GM18526 (cell line): ENCODE data around the gene ERMP1.

Experiments used
- POLR2A ChIP-seq: IDR thresholded peaks from 3 replicates; pipeline ENCODE4 v1.6.1; 2011; ENCODE audit not compliant: insufficient read length; ENCODE audit errors: extremely low read depth

The ERMP1 gene

GRCh38 chr9:5767968-5768932, 64.7 kb downstream of the ERMP1 start:
- no peak for TF ChIP-seq POLR2A

DNA sequence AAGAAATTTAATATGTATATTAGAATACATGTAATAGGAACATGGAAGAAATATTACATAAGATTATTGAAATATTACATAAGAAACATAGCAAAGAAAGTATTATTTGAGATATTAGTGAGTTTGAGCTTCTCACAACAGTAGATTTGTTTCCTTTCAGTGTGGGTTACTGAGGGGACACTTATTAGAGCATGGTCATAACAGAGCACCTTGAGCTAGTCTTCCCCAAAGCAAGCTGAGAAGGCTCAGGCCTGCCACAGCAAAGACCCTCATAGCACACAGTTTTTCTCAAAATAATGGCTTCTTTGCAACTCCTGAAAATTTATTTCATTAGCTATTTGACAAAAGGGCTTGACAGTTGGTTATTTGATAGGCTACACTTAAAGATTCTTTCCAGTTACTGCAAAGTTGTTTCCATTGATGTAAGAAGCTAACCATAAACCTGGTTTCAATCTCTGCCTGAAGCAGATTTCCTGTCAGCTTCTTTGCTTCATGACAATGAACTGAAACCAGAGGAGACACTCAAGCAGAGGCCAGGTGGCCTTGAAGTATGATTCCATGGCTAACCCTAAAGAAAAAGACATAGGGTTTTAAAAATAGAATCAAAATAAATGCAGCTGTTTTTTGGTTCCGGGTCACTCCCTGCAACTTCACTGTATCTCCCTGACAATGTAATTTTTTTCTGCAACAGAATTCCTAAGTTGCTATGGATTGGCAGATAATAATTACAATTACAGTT, 68.6 kb downstream of the ERMP1 start:
- no peak for TF ChIP-seq POLR2A

GRCh38 chr9:5762421-5762820, 70.5 kb downstream of the ERMP1 start:
- no peak for TF ChIP-seq POLR2A

DNA sequence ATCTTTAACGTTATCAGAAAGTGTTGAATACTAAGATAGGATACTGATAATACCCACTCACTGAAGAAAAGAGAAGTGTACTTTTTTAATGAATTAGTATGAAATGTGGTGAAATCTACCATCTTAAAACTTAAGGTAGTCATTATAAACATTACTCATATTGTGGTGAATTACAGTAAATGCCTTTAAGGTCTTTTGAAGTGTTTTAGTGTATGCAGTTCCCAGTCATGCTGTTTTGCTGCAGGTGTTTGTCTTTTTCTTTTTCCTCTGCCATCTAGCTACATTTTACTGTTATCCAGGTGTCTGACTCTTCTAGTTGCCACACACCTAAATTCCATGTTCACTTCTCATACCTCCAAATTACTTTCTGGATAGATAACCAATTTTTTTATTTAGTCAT, 72.6 kb downstream of the ERMP1 start:
- TF ChIP-seq POLR2A: no peak

DNA sequence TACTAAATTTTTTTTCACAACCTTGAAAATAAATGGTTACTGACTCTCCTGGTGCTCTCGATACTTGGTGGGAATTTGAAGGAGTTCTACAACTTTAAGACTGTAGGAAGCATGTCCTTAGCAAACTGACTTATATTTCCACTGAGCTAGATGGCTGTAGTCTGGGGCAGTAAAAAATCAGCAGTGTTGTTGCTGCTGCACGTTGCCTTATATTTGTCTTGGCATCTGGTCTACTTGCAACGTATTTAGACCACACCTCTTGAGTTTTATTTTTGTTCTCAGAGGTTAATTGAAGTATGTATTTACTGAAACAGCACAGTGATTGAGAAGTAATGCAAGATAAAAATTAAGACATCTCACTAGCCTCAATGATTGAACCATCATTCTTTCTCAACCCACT, 76.3 kb downstream of the ERMP1 start:
- TF ChIP-seq POLR2A: no peak

DNA sequence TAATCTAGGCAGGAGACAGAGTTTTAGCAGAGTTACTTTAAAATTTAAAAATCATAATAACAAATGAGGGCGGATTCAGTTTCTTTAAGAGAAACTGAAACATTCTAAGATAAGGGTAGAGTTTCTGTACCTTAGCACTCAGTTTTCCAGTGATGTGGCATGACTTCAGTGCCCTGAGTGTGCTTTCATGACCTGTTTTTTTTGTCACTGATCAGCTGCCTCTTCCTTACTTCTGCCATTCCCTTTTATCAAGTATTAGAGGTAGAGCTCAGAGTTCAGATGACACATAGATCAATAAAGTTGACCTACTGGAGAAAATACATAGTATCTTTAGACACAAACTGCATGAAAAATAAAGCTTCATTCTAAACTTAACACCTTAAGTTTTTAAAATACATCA, 82.3 kb downstream of the ERMP1 start:
- no peak for TF ChIP-seq POLR2A

- TF ChIP-seq POLR2A: no peak
Measured at GRCh38 chr9:5749306-5749705, 83.6 kb downstream of the ERMP1 start.

GRCh38 chr9:5748438-5748837, 84.5 kb downstream of the ERMP1 start:
- TF ChIP-seq POLR2A: no peak

- no peak for TF ChIP-seq POLR2A
Measured at GRCh38 chr9:5743109-5743508, 89.8 kb downstream of the ERMP1 start.

DNA sequence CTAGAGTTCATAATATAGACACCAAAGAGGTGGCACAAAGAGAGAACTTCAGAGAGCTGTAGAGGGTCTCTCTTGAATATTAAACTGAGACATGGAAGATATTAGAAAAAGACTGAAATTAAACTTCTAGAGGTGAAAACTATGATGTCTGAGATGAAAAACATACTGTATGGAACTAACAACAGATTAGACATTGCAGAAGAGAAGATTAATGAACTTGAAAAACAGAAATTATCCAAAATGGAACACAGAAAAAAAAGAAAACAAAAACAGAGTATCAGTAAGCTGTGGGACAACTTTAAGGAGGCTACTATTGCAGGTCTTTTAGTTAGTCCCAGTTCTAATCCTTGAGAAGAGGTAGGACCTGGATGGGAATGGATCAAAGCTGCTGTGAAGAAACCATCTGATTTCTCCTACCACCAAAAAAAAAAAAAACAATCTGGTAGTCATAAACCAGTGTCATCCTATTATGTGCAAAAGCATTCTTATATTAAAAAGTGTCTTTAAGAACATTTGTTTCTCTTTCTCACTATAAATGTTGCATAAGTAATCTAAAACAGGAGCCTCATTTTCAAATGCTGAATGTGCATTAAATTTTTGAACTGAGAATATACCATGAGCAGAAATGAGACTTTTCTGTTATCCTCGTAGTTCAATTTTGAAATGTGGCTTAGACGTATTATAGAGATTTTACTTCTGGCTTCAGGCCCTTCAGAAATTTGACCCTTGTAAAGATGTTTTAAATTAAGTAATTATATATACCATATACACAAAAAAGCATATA, 96.2 kb downstream of the ERMP1 start:
- TF ChIP-seq POLR2A: no peak

DNA sequence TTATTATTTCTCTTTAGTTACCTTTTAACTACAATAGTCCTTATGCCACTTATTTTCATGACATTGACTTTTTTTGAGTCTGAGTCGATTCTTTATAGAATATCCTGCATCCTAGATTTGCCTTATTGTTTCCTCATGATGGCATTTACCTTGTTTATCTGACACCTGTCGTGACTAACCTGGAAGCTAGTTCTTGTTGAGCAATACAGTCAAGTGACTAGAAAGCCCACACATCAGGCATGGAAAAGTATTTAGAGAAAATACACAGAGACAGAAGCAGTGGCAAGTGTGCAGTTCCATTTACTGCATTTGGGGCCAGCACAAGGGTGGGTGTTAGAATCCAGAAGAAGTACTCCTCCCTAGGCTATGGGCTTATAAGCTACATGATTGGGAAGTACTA, 97.8 kb downstream of the ERMP1 start:
- no peak for TF ChIP-seq POLR2A
